ENCODE data around the gene GRIK2. TPM values are rescaled to one million over a fixed set of nuclear protein-coding genes. Genes with fewer than 3 reads are reported as not detected.

GRIK2 gene
- total RNA-seq, 1 experiment from 2014 or later: 0.29 TPM

GRCh38 chr6:101404775-101405174 is 11.3 kb downstream of the GRIK2 start:
- Histone ChIP-seq H3K36me3 (ENCODE audit: control insufficient read depth, insufficient read depth, low read length) (no peaks in the 10 kb centered on the region), H3K9me3 (no peaks in the 10 kb centered on the region), H3K4me3 (ENCODE audit: low read depth, low read length) (no peak overlapping the region), H3K4me1 (peaks cover 4% of the 10 kb centered on the region; the same call in 1 of the 2 replicates), H3K27me3 (replicated peaks; ENCODE audit: control insufficient read depth, insufficient read depth, low read length) (no peaks in the 10 kb centered on the region)
- Mint-ChIP-seq H3K27me3 (ENCODE audit: insufficient read depth, unreplicated experiment) (peaks cover 4% of the 10 kb centered on the region), H3K4me1 (ENCODE audit: low read depth, unreplicated experiment) (no peaks in the 10 kb centered on the region), H3K9me3 (ENCODE audit: unreplicated experiment) (peaks cover 10% of the 10 kb centered on the region), H3K4me3 (ENCODE audit: unreplicated experiment) (no peak overlapping the region), H3K27ac (ENCODE audit: unreplicated experiment) (no peak overlapping the region), H3K36me3 (ENCODE audit: insufficient read depth, unreplicated experiment) (no peaks in the 10 kb centered on the region)
- no TSS peak for BruUV-seq (replicated peaks)
- ChIA-PET POLR2A (no interaction called here), CTCF (no interaction called here)
- intact Hi-C loops (cut with micrococcal nuclease; ENCODE audit: unreplicated experiment): loop anchor here (5.0 to 10.0 kb wide), 3 partner anchors 83 to 358 kb away; no protein-coding TSS in a partner anchor
- no peak for DNase-seq
- no peak for TF ChIP-seq CTCF (IDR thresholded peaks at IDR 0.05; ENCODE audit: insufficient read depth in 1 of 2, low read depth in 1 of 2, low read length in 1 of 2, severe bottlenecking in 1 of 2, unreplicated experiment in 1 of 2)

- H3K27me3 Mint-ChIP-seq (ENCODE audit: insufficient read depth, unreplicated experiment): no peaks in the 10 kb centered on the region
- H3K4me3 Mint-ChIP-seq (ENCODE audit: unreplicated experiment): no peak overlapping the region
- POLR2A ChIA-PET: no interaction called here
- Histone ChIP-seq H3K36me3 (ENCODE audit: control insufficient read depth, insufficient read depth, low read length) (no peaks in the 10 kb centered on the region), H3K27me3 (replicated peaks; ENCODE audit: control insufficient read depth, insufficient read depth, low read length) (no peaks in the 10 kb centered on the region), H3K9me3 (no peaks in the 10 kb centered on the region), H3K4me3 (ENCODE audit: low read depth, low read length) (no peak overlapping the region), H3K4me1 (no peaks in the 10 kb centered on the region)
- H3K4me1 Mint-ChIP-seq (ENCODE audit: low read depth, unreplicated experiment): no peaks in the 10 kb centered on the region
- no peaks in the 10 kb centered on the region for H3K36me3 Mint-ChIP-seq (ENCODE audit: insufficient read depth, unreplicated experiment)
- no peak for TF ChIP-seq CTCF (IDR thresholded peaks at IDR 0.05; ENCODE audit: insufficient read depth in 1 of 2, low read depth in 1 of 2, low read length in 1 of 2, severe bottlenecking in 1 of 2, unreplicated experiment in 1 of 2)
- intact Hi-C loops (cut with micrococcal nuclease; ENCODE audit: unreplicated experiment): no loop called here
- DNase-seq: no peak
- no peaks in the 10 kb centered on the region for H3K9me3 Mint-ChIP-seq (ENCODE audit: unreplicated experiment)
- CTCF ChIA-PET: no interaction called here
- H3K27ac Mint-ChIP-seq (ENCODE audit: unreplicated experiment): no peak overlapping the region
- no TSS peak for BruUV-seq (replicated peaks)
These were observed 20.3 kb downstream of the GRIK2 start for GRCh38 chr6:101413773-101414172.

GRCh38 chr6:101417900-101418299 is 24.4 kb downstream of the GRIK2 start:
- no peak for TF ChIP-seq CTCF (IDR thresholded peaks at IDR 0.05; ENCODE audit: insufficient read depth in 1 of 2, low read depth in 1 of 2, low read length in 1 of 2, severe bottlenecking in 1 of 2, unreplicated experiment in 1 of 2)
- H3K27ac Mint-ChIP-seq (ENCODE audit: unreplicated experiment): no peak overlapping the region
- Histone ChIP-seq H3K36me3 (ENCODE audit: control insufficient read depth, insufficient read depth, low read length) (no peaks in the 10 kb centered on the region), H3K9me3 (no peaks in the 10 kb centered on the region), H3K4me3 (ENCODE audit: low read depth, low read length) (no peak overlapping the region), H3K27me3 (replicated peaks; ENCODE audit: control insufficient read depth, insufficient read depth, low read length) (no peaks in the 10 kb centered on the region), H3K4me1 (no peaks in the 10 kb centered on the region)
- DNase-seq: no peak
- no peak overlapping the region for H3K4me3 Mint-ChIP-seq (ENCODE audit: unreplicated experiment)
- BruUV-seq (replicated peaks): no TSS peak
- H3K9me3 Mint-ChIP-seq (ENCODE audit: unreplicated experiment): no peaks in the 10 kb centered on the region
- H3K27me3 Mint-ChIP-seq (ENCODE audit: insufficient read depth, unreplicated experiment): no peaks in the 10 kb centered on the region
- POLR2A ChIA-PET: no interaction called here
- intact Hi-C loops (cut with micrococcal nuclease; ENCODE audit: unreplicated experiment): no loop called here
- H3K4me1 Mint-ChIP-seq (ENCODE audit: low read depth, unreplicated experiment): no peaks in the 10 kb centered on the region
- no peaks in the 10 kb centered on the region for H3K36me3 Mint-ChIP-seq (ENCODE audit: insufficient read depth, unreplicated experiment)
- CTCF ChIA-PET: no interaction called here
